ENCODE data around the gene PSKH1.

The PSKH1 gene

GRCh38 chr16:67953641-67954375, 60.8 kb downstream of the PSKH1 start:
- no peak overlapping the region for H3K4me3 ChIP-seq (ENCODE audit: low read depth, low read length)

- no peak overlapping the region for H3K4me3 ChIP-seq (ENCODE audit: low read depth, low read length)
Observed at GRCh38 chr16:67954421-67955196, 61.6 kb downstream of the PSKH1 start.

- no peak overlapping the region for H3K4me3 ChIP-seq (ENCODE audit: low read depth, low read length)
Observed at GRCh38 chr16:67957622-67958021, 64.6 kb downstream of the PSKH1 start.

GRCh38 chr16:67959536-67960329, 66.7 kb downstream of the PSKH1 start:
- H3K4me3 ChIP-seq (ENCODE audit: low read depth, low read length), result no peak overlapping the region

- H3K4me3 ChIP-seq (ENCODE audit: low read depth, low read length), result no peak overlapping the region
Observed at GRCh38 chr16:67961551-67961957, 68.5 kb downstream of the PSKH1 start.

GRCh38 chr16:67962135-67962534, 69.1 kb downstream of the PSKH1 start:
- no peak overlapping the region for H3K4me3 ChIP-seq (ENCODE audit: low read depth, low read length)

- no peak overlapping the region for H3K4me3 ChIP-seq (ENCODE audit: low read depth, low read length)
Observed at GRCh38 chr16:67963292-67963661, 70.2 kb downstream of the PSKH1 start.

- no peak overlapping the region for H3K4me3 ChIP-seq (ENCODE audit: low read depth, low read length)
Observed at GRCh38 chr16:67963662-67964321, 70.7 kb downstream of the PSKH1 start.

- H3K4me3 ChIP-seq (ENCODE audit: low read depth, low read length), result no peak overlapping the region
Observed at GRCh38 chr16:67964477-67965131, 71.5 kb downstream of the PSKH1 start.

GRCh38 chr16:67965668-67966548, 72.9 kb downstream of the PSKH1 start:
- H3K4me3 ChIP-seq (ENCODE audit: low read depth, low read length), result no peak overlapping the region

GRCh38 chr16:67966549-67967182, 73.6 kb downstream of the PSKH1 start:
- no peak overlapping the region for H3K4me3 ChIP-seq (ENCODE audit: low read depth, low read length)

- peak overlapping the region; percentile 72 for H3K4me3 ChIP-seq (ENCODE audit: low read depth, low read length)
Observed at GRCh38 chr16:67967183-67967957, 74.3 kb downstream of the PSKH1 start.

GRCh38 chr16:67967958-67968399, 74.9 kb downstream of the PSKH1 start:
- H3K4me3 ChIP-seq (ENCODE audit: low read depth, low read length), result peak overlapping the region; percentile 72

GRCh38 chr16:67968400-67969253, 75.6 kb downstream of the PSKH1 start, which contains the start of gene SLC12A4:
Gene SLC12A4, minus strand, starts transcription at chr16:67968637. Its CDS starts 84 bp downstream, at chr16:67968553.
- H3K4me3 ChIP-seq (ENCODE audit: low read depth, low read length), result peak within 1 kb of the TSS; percentile 72

- no peak overlapping the region for H3K4me3 ChIP-seq (ENCODE audit: low read depth, low read length)
Observed at GRCh38 chr16:67969254-67970039, 76.4 kb downstream of the PSKH1 start.

GRCh38 chr16:67971111-67971510, 78.1 kb downstream of the PSKH1 start:
- no peak overlapping the region for H3K4me3 ChIP-seq (ENCODE audit: low read depth, low read length)
